Measurements from ENCODE around the gene PAX8.
"Not testable (repeated sequence)": the region's sequence is repeated elsewhere in the genome, so short reads cannot be mapped to it uniquely, and the experiment has no call there.

Gene PAX8

DNA sequence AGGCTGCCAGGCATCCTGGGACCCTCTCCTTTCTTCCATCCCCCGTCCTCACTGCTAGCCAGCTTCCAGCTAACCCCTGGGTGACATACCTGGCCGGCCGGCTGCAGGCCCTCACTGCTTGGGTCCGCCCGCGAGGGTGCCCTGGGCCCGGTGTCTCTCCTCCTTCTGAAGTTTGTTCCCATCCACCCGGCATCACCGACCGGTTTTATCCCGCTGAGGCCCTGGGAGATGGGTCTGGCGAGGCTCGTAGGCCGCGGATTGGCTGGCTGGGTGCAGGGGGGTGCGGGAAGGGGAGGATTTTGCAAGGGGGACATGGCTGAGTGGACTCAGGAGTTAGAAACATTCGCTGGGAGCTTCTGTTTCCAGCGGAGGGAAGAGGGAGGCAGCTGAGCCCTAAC is at the start of gene PAX8:
Gene PAX8, minus strand, starts transcription at position 180 of the 398 bp plus-strand sequence. CDS start 527 bp downstream, outside the sequence.
- DNase-seq (ENCODE audit: low read depth in 2 of 2), result no peak

GRCh38 chr2:113328043-113328442 is 49.3 kb upstream of the PAX8 start:
- DNase-seq (ENCODE audit: low read depth in 2 of 2), result no peak

- not testable (repeated sequence) for DNase-seq (ENCODE audit: low read depth in 2 of 2)
These were observed 46.5 kb upstream of the PAX8 start for GRCh38 chr2:113325161-113325731.

GRCh38 chr2:113324684-113325160 is 46.0 kb upstream of the PAX8 start:
- peak; percentile 53 to 56 for DNase-seq (ENCODE audit: low read depth in 2 of 2)

DNA sequence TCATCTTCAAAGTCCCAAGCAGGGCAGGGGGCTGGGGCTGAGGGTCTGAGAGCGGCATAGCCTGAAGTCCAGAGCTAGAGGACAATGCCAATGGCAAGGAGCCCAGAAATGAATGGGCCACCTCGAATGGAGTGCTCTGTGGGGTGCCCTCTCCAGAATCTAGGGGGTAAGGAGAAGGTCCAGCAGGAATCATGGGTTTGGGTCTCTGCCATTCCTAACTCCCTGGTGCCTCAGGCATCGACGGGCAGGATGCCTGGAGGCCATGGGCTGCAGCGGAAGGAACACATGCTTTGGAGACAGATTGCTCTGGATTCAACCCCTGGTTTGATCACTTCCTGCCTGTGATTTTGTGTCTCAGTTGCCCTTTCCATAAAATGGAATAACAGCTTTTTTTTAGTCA is 44.4 kb upstream of the PAX8 start:
- DNase-seq (ENCODE audit: low read depth in 2 of 2), result not testable (repeated sequence)

GRCh38 chr2:113320106-113320505 is 41.4 kb upstream of the PAX8 start:
- DNase-seq (ENCODE audit: low read depth in 2 of 2), result not testable (repeated sequence)

- not testable (repeated sequence) for DNase-seq (ENCODE audit: low read depth in 2 of 2)
These were observed 40.2 kb upstream of the PAX8 start for GRCh38 chr2:113318941-113319340.

DNA sequence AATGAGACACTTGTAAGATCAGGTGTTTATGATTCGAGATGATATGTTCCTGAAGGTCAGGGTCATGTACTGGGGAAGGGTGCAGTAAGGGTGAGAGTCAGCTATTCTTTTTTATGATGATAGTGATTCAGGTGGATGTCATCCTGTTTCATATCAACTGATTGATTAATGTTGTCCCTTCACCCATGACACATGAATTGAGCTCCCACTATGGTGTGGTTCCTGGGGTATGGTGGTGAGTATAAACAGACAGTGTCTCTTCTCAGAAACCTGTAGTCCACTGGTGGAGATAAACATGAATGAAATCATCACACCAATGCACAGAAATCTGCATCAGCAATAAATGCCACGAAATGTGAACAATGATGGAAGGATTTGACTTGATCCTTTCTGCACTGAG is 37.4 kb upstream of the PAX8 start:
- DNase-seq (ENCODE audit: low read depth in 2 of 2), result no peak

DNA sequence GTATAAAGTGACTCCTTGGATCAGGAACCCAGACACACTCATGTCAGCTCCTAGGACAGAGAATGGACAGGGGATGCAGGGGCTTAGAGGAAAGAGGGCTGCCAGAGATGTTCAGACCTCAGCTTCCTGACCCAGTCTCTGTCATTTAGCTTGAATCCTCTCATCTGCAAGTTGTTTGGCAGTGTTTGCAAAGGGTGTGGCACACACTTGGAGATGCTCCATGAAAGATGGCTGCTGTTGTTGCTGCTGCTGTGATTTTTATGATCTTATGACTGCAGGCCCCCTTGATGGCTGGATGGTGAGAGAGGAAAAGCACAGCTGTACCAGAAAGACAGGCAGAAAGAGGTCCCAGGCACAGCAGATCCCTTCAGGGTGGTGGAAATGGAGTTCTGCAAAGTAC is 35.9 kb upstream of the PAX8 start:
- DNase-seq (ENCODE audit: low read depth in 2 of 2), result not testable (repeated sequence)

DNA sequence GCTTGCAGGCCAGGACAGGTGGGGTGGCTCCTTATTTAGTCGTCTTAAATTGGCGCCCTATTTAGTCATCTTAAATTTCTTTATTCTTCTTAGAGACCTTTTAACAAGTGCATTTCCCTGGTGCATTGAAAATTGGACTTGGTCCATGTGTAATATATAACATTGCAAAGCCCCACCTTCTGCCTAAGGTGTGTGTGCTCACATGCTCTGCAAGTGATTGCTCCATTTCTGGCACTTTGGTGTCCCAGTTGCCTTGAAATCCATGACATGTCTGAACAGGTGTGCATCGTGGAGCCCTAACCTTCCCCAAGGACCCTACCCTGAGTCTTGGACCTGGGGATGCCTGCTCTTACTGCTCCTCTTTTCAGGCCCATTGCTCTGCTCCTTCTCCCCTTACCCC is 35.5 kb upstream of the PAX8 start:
- DNase-seq (ENCODE audit: low read depth in 2 of 2), result not testable (repeated sequence)

DNA sequence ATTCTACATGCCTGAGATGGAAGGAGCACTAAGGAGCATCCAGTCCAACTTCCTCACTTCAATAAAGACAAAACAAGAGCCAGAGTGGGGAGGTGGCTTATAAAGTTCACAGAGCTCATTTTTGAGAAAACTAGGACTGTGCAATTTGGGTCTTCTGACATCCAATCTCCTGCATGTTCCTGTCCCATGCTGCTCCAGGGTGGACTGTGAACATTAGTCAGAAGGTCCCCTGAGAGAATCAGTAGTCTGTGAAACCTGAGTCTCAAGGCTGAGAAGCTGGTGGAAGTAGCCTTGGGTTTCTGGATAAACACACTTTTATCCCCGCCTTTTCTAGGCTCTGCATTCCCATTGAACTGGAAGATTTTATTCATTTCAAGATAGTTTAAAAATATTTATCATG is 33.1 kb upstream of the PAX8 start:
- DNase-seq (ENCODE audit: low read depth in 2 of 2), result not testable (repeated sequence)

GRCh38 chr2:113311191-113311590 is 32.5 kb upstream of the PAX8 start:
- not testable (repeated sequence) for DNase-seq (ENCODE audit: low read depth in 2 of 2)

DNA sequence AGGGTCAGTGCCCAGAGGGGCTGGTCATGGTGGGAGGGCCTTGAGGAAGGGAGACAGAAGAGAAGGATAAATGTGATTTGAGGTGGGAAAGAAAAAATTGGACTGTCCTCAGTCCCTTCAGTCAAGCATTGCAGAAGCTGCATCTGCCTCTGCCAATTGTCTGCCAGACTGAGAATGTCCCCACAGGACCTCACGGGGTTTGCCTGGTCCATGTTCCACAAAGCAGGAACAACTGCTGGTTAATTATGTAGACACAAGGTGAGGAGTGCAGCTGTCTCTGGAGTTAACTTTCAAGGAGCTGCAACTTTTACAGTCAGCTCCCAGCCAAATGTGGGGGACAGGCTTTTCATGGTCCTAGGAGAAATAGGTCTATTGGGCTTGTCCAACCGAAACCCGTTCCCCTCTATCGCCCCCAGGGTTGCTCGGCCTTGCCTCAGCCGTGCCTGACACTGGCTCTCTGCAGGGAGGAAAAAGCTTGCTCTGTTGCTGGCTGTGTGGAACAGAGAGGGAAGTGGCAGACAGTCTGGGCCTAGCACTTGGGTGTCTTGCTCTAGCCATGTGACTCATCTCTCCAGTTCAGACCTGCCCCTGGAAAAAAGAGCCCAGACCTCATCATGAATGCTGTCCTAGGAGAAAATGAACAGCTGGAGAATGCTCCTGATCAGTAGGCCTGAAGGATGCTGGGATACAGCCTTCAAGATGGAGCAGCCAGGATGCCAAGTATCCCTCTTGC is 31.1 kb upstream of the PAX8 start:
- no peak for DNase-seq (ENCODE audit: low read depth in 2 of 2)

- DNase-seq (ENCODE audit: low read depth in 2 of 2), result not testable (repeated sequence)
These were observed 30.1 kb upstream of the PAX8 start for GRCh38 chr2:113308784-113309183.

GRCh38 chr2:113306207-113306606 is 27.5 kb upstream of the PAX8 start:
- DNase-seq (ENCODE audit: low read depth in 2 of 2), result not testable (repeated sequence)

DNA sequence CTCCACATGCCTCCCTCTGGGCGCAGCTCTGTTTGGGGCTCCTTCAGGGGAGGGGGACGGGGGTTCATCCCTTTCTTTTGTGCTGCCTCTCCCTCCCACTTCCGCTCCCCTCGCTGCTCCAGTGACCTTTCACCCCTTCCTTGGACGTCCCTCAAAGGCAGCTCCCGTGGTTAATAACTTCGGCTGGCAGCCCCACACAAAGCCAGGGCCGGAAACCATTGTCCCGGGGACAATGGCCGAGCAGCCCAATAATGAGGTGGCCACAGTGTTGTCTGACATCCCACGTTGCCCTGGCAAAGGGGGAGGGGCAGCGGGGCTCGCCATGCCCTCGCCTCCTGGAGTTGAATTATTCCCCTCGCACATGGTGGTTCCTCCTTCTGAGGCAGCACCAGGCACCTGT is 27.0 kb upstream of the PAX8 start:
- not testable (repeated sequence) for DNase-seq (ENCODE audit: low read depth in 2 of 2)

DNA sequence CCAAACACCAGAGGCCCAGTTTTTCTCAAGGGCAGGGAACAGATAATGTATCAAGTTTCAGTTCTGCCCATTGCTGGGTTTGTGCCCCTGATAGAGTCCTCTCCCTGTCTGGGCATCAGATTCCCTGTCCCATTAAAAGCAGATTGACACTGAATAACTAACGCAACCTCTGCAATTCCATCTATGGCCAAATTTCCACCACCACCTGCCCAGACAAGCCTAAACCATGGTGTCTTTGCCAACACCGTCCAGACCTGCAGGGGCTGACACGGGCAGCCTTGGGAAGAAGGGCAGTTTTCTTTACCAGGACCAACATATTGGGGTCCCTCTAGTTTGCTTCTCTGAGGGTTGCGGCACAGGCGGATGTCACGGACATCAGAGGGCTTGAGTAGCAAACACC is 26.4 kb upstream of the PAX8 start:
- DNase-seq (ENCODE audit: low read depth in 2 of 2), result no peak

- no peak for DNase-seq (ENCODE audit: low read depth in 2 of 2)
These were observed 26.0 kb upstream of the PAX8 start for GRCh38 chr2:113304702-113305101.

DNA sequence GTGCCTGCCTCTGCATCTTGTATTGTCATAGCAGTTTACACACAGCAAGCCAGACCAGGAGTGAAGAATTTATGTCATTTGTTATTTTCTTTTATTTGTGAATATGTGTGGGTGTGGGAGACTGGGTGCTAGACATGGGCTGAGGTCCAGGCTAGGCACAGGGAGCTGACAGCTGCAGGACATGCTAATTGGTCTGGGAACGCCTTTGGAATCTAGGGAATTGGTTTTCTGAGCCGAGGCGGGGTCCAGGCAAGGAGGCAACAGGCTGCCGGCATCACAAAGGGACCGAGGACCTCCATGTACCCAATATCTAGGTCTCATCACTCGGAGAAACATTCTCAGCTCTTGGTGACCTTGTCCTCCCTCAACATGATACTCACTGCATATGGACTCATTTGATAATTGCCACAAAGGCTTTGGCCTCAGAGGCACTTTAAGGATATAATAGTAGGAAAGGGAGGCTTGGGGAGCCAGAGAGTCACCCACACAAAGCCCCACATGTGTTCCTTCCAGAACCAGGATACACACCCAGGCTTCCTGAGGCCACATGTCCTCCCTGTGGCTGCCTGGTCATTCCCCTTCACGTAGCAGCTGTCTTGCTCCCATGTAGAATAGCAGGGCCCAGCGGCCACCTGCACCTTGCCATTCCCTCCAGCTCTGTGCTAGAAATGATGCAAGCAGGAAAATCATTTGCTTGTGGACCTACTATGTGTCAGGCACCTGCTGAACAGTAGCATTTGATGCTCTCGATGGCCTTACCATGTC is 23.7 kb upstream of the PAX8 start:
- not testable (repeated sequence) for DNase-seq (ENCODE audit: low read depth in 2 of 2)

DNA sequence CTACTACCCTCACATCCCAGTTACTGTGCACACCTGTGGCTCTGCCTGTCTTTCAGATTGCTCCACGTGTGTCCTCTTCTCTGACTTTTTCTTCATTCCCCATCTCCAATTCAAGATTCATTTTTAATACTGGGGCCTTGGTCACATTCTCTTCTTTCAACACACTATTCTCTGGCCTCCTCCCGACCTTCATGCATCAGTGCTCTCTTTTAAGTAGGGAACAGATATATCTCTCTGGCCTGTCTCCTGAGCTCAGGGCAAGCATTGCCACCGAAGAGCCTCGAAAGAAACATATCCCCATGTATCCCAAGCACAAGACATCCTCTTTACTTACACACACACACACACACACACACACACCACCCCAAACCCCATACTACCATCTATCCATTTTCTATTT is 21.6 kb upstream of the PAX8 start:
- no peak for DNase-seq (ENCODE audit: low read depth in 2 of 2)

GRCh38 chr2:113298176-113298575 is 19.5 kb upstream of the PAX8 start:
- no peak for DNase-seq (ENCODE audit: low read depth in 2 of 2)

- not testable (repeated sequence) for DNase-seq (ENCODE audit: low read depth in 2 of 2)
These were observed 18.9 kb upstream of the PAX8 start for GRCh38 chr2:113297590-113297989.

- DNase-seq (ENCODE audit: low read depth in 2 of 2), result no peak
These were observed 12.5 kb upstream of the PAX8 start for GRCh38 chr2:113291191-113291590.
